ENCODE measurements around the gene XK.

XK gene

GRCh38 chrX:37726346-37726745 lies 40.8 kb downstream of the XK start:
- H3K4me3 ChIP-seq (ENCODE audit: insufficient read depth, low read length, poor library complexity, severe bottlenecking), result no peak overlapping the region
- no peak overlapping the region for H3K4me2 ChIP-seq (ENCODE audit: low read depth, low read length, poor library complexity, severe bottlenecking)
- no peaks in the 10 kb centered on the region for H4K20me1 ChIP-seq (ENCODE audit: low read depth, low read length)
- H3K79me2 ChIP-seq (ENCODE audit: insufficient read depth, low read length), result no peaks in the 10 kb centered on the region
- no peaks in the 10 kb centered on the region for H3F3A ChIP-seq (ENCODE audit: insufficient read depth)
- TF ChIP-seq CTCF (IDR thresholded peaks at IDR 0.05; ENCODE audit: insufficient read depth, low read length, poor library complexity, severe bottlenecking), result no peak
- no peak for TF ChIP-seq EZH2phosphoT487 (conservative IDR thresholded peaks at IDR 0.05; ENCODE audit: low read length)
- no peaks in the 10 kb centered on the region for H3K9me3 ChIP-seq (ENCODE audit: insufficient read depth, low read length)
- no peaks in the 10 kb centered on the region for H3K27me3 ChIP-seq (ENCODE audit: low read length)
- no peak overlapping the region for H2AFZ ChIP-seq (ENCODE audit: low read depth, low read length, severe bottlenecking)
- no peak overlapping the region for H3K27ac ChIP-seq (ENCODE audit: low read depth, low read length)
- no peaks in the 10 kb centered on the region for H3K36me3 ChIP-seq (ENCODE audit: low read length)
- H3K9ac ChIP-seq (ENCODE audit: low read length), result no peak overlapping the region
- no peaks in the 10 kb centered on the region for H3K9me2 ChIP-seq (replicated peaks; ENCODE audit: insufficient read depth, low read length)

GRCh38 chrX:37745354-37745753 lies 59.8 kb downstream of the XK start:
- Histone ChIP-seq H3K4me2 (ENCODE audit: low read depth, low read length, poor library complexity, severe bottlenecking) (peak overlapping the region; percentile 43), H3K27ac (ENCODE audit: low read depth, low read length) (peak overlapping the region; percentile 64)
- TF ChIP-seq CTCF (IDR thresholded peaks at IDR 0.05; ENCODE audit: insufficient read depth, low read length, poor library complexity, severe bottlenecking), result no peak
- TF ChIP-seq EZH2phosphoT487 (conservative IDR thresholded peaks at IDR 0.05; ENCODE audit: low read length), result no peak

GRCh38 chrX:37745835-37746217 lies 60.2 kb downstream of the XK start:
- H3K9me3 ChIP-seq (ENCODE audit: insufficient read depth, low read length), result no peaks in the 10 kb centered on the region

More at GRCh38 chrX:37745354-37745753, 59.8 kb downstream of the XK start:
- Histone ChIP-seq H3K36me3 (ENCODE audit: low read length) (no peaks in the 10 kb centered on the region), H3K9me3 (ENCODE audit: insufficient read depth, low read length) (no peaks in the 10 kb centered on the region), H2AFZ (ENCODE audit: low read depth, low read length, severe bottlenecking) (peak overlapping the region; percentile 80), H4K20me1 (ENCODE audit: low read depth, low read length) (no peaks in the 10 kb centered on the region), H3K9me2 (replicated peaks; ENCODE audit: insufficient read depth, low read length) (no peaks in the 10 kb centered on the region), H3K9ac (ENCODE audit: low read length) (peak overlapping the region; percentile 22), H3K79me2 (ENCODE audit: insufficient read depth, low read length) (no peaks in the 10 kb centered on the region), H3K27me3 (ENCODE audit: low read length) (no peaks in the 10 kb centered on the region), H3F3A (ENCODE audit: insufficient read depth) (no peaks in the 10 kb centered on the region; the same call in 1 of the 2 replicates), H3K4me3 (ENCODE audit: insufficient read depth, low read length, poor library complexity, severe bottlenecking) (no peak overlapping the region)

More at GRCh38 chrX:37745835-37746217, 60.2 kb downstream of the XK start:
- Histone ChIP-seq H3K36me3 (ENCODE audit: low read length) (no peaks in the 10 kb centered on the region), H3K4me2 (ENCODE audit: low read depth, low read length, poor library complexity, severe bottlenecking) (peak overlapping the region; percentile 43), H3K79me2 (ENCODE audit: insufficient read depth, low read length) (no peaks in the 10 kb centered on the region), H2AFZ (ENCODE audit: low read depth, low read length, severe bottlenecking) (peak overlapping the region; percentile 80), H3K9ac (ENCODE audit: low read length) (peak overlapping the region; percentile 22), H3F3A (ENCODE audit: insufficient read depth) (no peaks in the 10 kb centered on the region; the same call in 1 of the 2 replicates), H3K27ac (ENCODE audit: low read depth, low read length) (peak overlapping the region; percentile 64), H3K27me3 (ENCODE audit: low read length) (no peaks in the 10 kb centered on the region), H4K20me1 (ENCODE audit: low read depth, low read length) (no peaks in the 10 kb centered on the region), H3K9me2 (replicated peaks; ENCODE audit: insufficient read depth, low read length) (no peaks in the 10 kb centered on the region), H3K4me3 (ENCODE audit: insufficient read depth, low read length, poor library complexity, severe bottlenecking) (no peak overlapping the region)
- TF ChIP-seq CTCF (IDR thresholded peaks at IDR 0.05; ENCODE audit: insufficient read depth, low read length, poor library complexity, severe bottlenecking) (no peak), EZH2phosphoT487 (conservative IDR thresholded peaks at IDR 0.05; ENCODE audit: low read length) (no peak)

Data from SU-DHL-6 (cell line).